Fibroblast of lung (primary cell): ENCODE data around the gene NUBPL. TPM values are rescaled to one million over a fixed set of nuclear protein-coding genes. Genes with fewer than 3 reads are reported as not detected.
"Not testable (repeated sequence)": the region's sequence is repeated elsewhere in the genome, so short reads cannot be mapped to it uniquely, and the experiment has no call there.

Experiments used
- DNase-seq, 2 donors: peaks; one replicate each; pipeline versions ENCODE4 v3.0.0 to v3.0.0-alpha.2; 2010; ENCODE audit warnings: low read depth in 2 of 2
- H2AFZ ChIP-seq: 2 replicates; pipeline ENCODE4 v1.5.1; 2012; ENCODE audit warnings: low read length, control low read depth, inconsistent platforms
- H3K27ac ChIP-seq: 2 replicates; pipeline ENCODE4 v1.5.1; 2011; ENCODE audit warnings: low read length, control low read depth; ENCODE audit not compliant: insufficient read depth
- H3K27me3 ChIP-seq: 2 replicates; pipeline ENCODE4 v1.5.1; 2011; ENCODE audit warnings: mild to moderate bottlenecking, low read length; ENCODE audit not compliant: control insufficient read depth, insufficient read depth
- H3K36me3 ChIP-seq: 2 replicates; pipeline ENCODE4 v1.5.1; 2011; ENCODE audit warnings: low read length; ENCODE audit not compliant: control insufficient read depth, insufficient read depth
- H3K4me1 ChIP-seq: 2 replicates; pipeline ENCODE4 v1.5.1; 2011; ENCODE audit warnings: low read length; ENCODE audit not compliant: control insufficient read depth, insufficient read depth; ENCODE audit errors: extremely low read depth
- H3K4me2 ChIP-seq: 2 replicates; pipeline ENCODE4 v1.5.1; 2011; ENCODE audit warnings: low read length, control low read depth; ENCODE audit not compliant: insufficient read depth; ENCODE audit errors: extremely low read depth
- H3K4me3 ChIP-seq, 4 experiments: fragments of 200-600 bp in 1 of 4; sonication (generic) in 1 of 4; replicated peaks in 1 of 4; 2 replicates each; pipeline ENCODE4 v1.5.1; 2011 to 2016; ENCODE audit warnings: low read length in 4 of 4, low read depth in 3 of 4, mild to moderate bottlenecking in 3 of 4, control low read depth in 2 of 4, inconsistent platforms in 1 of 4, mixed read lengths in 1 of 4; ENCODE audit not compliant: insufficient read depth in 1 of 4; ENCODE audit errors: control extremely low read depth in 1 of 4
- H3K79me2 ChIP-seq: 2 replicates; pipeline ENCODE4 v1.5.1; 2012; ENCODE audit warnings: mild to moderate bottlenecking, low read length, inconsistent platforms; ENCODE audit not compliant: control insufficient read depth, insufficient read depth
- H3K9ac ChIP-seq: 2 replicates; pipeline ENCODE4 v1.5.1; 2011; ENCODE audit warnings: mild to moderate bottlenecking, low read length, control low read depth; ENCODE audit not compliant: insufficient read depth
- H3K9me3 ChIP-seq: 2 replicates; pipeline ENCODE4 v1.5.1; 2012; ENCODE audit warnings: low read depth, low read length; ENCODE audit not compliant: control insufficient read depth, insufficient read depth
- H4K20me1 ChIP-seq: 2 replicates; pipeline ENCODE4 v1.5.1; 2011; ENCODE audit warnings: low read length; ENCODE audit not compliant: control insufficient read depth, insufficient read depth; ENCODE audit errors: extremely low read depth
- CTCF ChIP-seq, 2 donors: IDR thresholded peaks in 1 of 2; conservative IDR thresholded peaks in 1 of 2; 1 replicate in 1 of 2; 2 replicates in 1 of 2; pipeline ENCODE4 v1.5.1; 2011 to 2012; ENCODE audit warnings: low read length in 2 of 2, control low read depth in 1 of 2, inconsistent platforms in 1 of 2, low read depth in 1 of 2, mild to moderate bottlenecking in 1 of 2
- EZH2 ChIP-seq: IDR thresholded peaks from 2 replicates; pipeline ENCODE4 v1.5.1; 2012; ENCODE audit warnings: low read length, control low read depth, mild to moderate bottlenecking; ENCODE audit errors: missing control alignments
- polyA plus RNA-seq, 2 donors: library from polyadenylated mRNA; depleted of rRNA in 1 of 2; stranded (reverse) in 1 of 2; unstranded in 1 of 2; fragments of >200 nt; gene quantifications; 2 replicates each; pipeline ENCODE4 v1.2.1, GENCODE V29; 2011 to 2012; ENCODE audit warnings: missing spikeins in 1 of 2
- total RNA-seq: library from RNA; depleted of rRNA; stranded (reverse); fragments of >200 nt; gene quantifications from 2 replicates; pipeline ENCODE4 v1.2.1, GENCODE V29; 2014

Gene NUBPL
- total and polyA plus RNA-seq, 2 donors (not counting 1 experiment from before 2014, with no cell fraction given): 9.0 to 10.7 TPM

DNA sequence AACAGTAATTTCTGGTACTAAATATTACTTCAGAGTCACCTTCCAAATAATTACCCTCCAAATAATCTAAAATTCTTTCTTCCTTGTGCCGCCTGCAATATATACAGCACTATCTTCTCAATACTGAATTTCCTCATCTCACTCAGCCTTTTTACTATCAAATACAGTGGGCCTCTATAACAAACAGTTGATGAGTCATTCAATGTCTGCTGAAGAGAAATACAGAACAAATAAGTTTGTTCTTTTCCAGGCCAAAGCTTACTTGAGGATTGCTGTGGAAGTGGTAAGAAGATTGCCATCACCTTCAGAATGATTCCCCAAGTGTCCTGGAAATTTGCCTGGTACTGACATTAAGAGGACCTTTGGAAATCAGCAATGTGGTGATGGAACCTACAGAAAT, 297.7 kb downstream of the NUBPL start:
- TF ChIP-seq CTCF (conservative IDR thresholded peaks at IDR 0.05 in 1 of 2, IDR thresholded peaks at IDR 0.05 in 1 of 2; ENCODE audit: low read depth in 1 of 2, low read length in 2 of 2): no peak
- Histone ChIP-seq H3K27ac (no peak overlapping the region), H3K79me2 (no peaks in the 10 kb centered on the region), H2AFZ (no peak overlapping the region), H3K27me3 (no peaks in the 10 kb centered on the region), H3K36me3 (no peaks in the 10 kb centered on the region), H3K4me3 (no peak overlapping the region), H3K9ac (no peak overlapping the region), H4K20me1 (no peaks in the 10 kb centered on the region), H3K4me1 (no peaks in the 10 kb centered on the region), H3K4me2 (no peak overlapping the region), H3K9me3 (no peaks in the 10 kb centered on the region)
- DNase-seq: peak; percentile 19 to 50

DNA sequence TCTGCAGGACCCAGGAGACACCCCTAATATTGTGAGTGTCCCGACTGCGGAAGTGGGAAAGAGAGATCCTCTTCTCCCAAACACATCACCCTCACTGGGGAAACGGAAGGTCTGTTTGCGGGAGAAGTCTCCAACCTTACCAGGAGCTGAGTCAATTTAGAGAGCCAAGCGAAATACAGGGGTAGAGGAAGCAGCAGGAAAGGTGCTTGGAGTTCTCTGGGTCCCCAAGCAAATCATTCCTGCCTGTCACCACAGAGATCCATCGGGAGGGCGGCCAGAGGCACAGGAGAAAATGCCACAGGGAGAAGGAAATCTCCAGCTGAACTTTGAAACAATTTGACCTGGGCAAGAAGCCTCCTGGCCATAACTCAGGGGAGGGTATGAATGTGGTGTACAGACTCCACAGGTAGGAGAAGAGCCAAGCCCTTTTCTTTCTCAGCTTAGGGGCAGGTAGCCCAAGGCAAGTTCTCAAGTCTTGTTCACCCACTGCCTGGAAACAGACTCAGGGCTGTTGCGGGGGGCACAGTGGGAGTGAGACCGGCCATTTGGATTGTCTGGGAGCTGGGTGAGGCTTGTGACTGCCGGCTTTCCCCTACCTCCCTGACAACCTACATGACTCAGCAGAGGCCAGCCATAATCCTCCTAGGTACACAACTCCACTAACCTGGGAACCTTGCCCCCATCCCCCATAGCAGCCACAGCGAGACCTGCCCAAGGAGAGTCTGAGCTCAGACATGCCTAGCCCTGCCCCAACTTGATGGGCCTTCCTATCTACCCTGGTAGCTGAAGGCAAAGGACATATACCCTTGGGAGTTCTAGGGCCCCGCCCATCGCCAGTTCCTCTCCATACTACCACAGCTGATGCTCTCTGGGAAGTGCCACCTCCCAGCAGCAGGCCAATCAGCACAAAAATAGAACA, 304.0 kb downstream of the NUBPL start:
- H3K36me3 ChIP-seq: no peaks in the 10 kb centered on the region
- no peaks in the 10 kb centered on the region for H4K20me1 ChIP-seq
- no peak for TF ChIP-seq EZH2
- TF ChIP-seq CTCF (conservative IDR thresholded peaks at IDR 0.05 in 1 of 2, IDR thresholded peaks at IDR 0.05 in 1 of 2; ENCODE audit: low read depth in 1 of 2, low read length in 2 of 2): no peak
- H3K79me2 ChIP-seq: no peaks in the 10 kb centered on the region
- no peaks in the 10 kb centered on the region for H3K4me1 ChIP-seq
- no peak for DNase-seq
- no peak overlapping the region for H3K27ac ChIP-seq
- H3K4me3 ChIP-seq: no peak overlapping the region
- H3K9me3 ChIP-seq: no peaks in the 10 kb centered on the region
- H3K27me3 ChIP-seq: no peaks in the 10 kb centered on the region
- H2AFZ ChIP-seq: no peak overlapping the region
- no peak overlapping the region for H3K9ac ChIP-seq
- no peak overlapping the region for H3K4me2 ChIP-seq

DNA sequence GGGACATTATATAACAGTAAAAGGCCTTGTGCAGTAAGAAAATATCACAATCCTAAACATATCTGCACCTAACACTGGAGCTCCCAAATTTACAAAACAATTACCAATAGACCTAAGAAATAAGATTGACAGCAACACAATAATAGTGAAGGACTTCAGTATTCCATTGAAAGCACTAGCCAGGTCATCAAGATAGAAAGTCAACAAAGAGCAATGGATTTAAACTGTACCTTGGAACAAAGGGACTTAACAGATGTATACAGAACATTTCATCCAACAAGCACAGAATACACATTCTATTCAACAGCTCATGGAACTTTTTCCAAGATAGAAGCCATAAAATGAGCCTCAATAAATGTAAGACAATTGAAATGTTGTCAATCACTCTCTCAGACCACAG, 306.4 kb downstream of the NUBPL start:
- Histone ChIP-seq H3K4me3 (no peak overlapping the region), H4K20me1 (no peaks in the 10 kb centered on the region), H3K36me3 (no peaks in the 10 kb centered on the region), H3K27me3 (no peaks in the 10 kb centered on the region), H3K4me1 (no peaks in the 10 kb centered on the region), H3K9ac (no peak overlapping the region), H2AFZ (no peak overlapping the region), H3K4me2 (no peak overlapping the region), H3K27ac (no peak overlapping the region), H3K79me2 (no peaks in the 10 kb centered on the region), H3K9me3 (no peaks in the 10 kb centered on the region)
- TF ChIP-seq CTCF (conservative IDR thresholded peaks at IDR 0.05 in 1 of 2, IDR thresholded peaks at IDR 0.05 in 1 of 2; ENCODE audit: low read depth in 1 of 2, low read length in 2 of 2) (no peak), EZH2 (no peak)
- DNase-seq: no peak

GRCh38 chr14:31868096-31868495, 306.9 kb downstream of the NUBPL start:
- not testable (repeated sequence) for H2AFZ ChIP-seq, H3K79me2 ChIP-seq, DNase-seq, H3K4me3 ChIP-seq, H3K4me2 ChIP-seq, H3K9ac ChIP-seq, H4K20me1 ChIP-seq, H3K36me3 ChIP-seq, H3K27me3 ChIP-seq, H3K4me1 ChIP-seq, H3K9me3 ChIP-seq, H3K27ac ChIP-seq
